DOHH2 (cell line): ENCODE measurements around the gene CRYGN.
A peak's percentile ranks its signal among the peaks of the same experiment; 100 is the strongest.

ENCODE experiments used
- EZH2phosphoT487 ChIP-seq: fragments of 200-600 bp; sonication (generic); IDR thresholded peaks from 2 replicates; pipeline ENCODE4 v1.6.1; 2017; ENCODE audit warnings: borderline replicate concordance, mild to moderate bottlenecking, antibody characterized with exemption, low read length, moderate library complexity, mixed read lengths
- TF ChIP-seq, protein P1 (sequence below): fragments of 200-600 bp; sonication (generic); IDR thresholded peaks from one replicate; pipeline ENCODE4 v1.5.1; 2014; ENCODE audit warnings: antibody characterized with exemption, mild to moderate bottlenecking, low read depth, low read length; ENCODE audit not compliant: poor library complexity, severe bottlenecking

DNA sequence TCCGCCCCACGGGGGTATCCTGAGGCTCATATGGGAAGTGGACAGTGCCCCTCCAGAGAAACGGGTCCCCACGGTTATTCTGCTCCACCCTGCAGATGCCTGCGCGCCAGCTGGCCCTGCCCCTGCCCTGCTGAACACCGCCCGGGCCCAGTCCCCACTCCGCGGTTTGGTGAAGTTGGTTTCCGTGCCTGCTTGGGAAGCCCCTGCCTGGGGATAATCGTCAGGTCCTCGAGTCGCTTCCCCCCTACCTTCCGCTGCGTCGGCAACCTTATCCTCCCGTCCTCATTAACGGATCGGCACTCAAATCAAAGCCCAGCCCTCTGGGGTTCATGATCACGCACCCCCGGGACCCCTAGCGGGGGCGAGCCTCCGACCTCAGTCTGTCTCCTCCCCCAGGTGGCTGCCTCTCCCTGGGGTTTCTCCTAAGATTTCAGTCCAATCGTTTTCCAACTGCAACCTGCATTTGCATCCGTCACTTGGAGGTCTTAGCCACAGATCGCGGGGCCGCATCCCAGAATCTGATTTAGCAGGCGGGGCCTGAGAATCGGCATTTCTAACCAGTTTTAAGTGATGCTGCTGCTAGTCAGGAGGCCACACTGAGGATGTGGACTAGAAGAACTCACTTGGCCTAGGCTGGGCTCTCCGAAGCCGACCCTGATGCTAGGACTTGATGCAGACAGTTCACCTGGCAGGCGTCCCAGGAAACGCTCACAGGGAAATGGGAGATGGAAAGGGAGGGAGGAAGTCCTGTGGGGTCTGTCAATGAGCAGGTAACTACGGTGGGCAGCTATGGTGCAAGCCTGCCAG, 57.7 kb downstream of the CRYGN start:
- TF ChIP-seq, protein P1, sequence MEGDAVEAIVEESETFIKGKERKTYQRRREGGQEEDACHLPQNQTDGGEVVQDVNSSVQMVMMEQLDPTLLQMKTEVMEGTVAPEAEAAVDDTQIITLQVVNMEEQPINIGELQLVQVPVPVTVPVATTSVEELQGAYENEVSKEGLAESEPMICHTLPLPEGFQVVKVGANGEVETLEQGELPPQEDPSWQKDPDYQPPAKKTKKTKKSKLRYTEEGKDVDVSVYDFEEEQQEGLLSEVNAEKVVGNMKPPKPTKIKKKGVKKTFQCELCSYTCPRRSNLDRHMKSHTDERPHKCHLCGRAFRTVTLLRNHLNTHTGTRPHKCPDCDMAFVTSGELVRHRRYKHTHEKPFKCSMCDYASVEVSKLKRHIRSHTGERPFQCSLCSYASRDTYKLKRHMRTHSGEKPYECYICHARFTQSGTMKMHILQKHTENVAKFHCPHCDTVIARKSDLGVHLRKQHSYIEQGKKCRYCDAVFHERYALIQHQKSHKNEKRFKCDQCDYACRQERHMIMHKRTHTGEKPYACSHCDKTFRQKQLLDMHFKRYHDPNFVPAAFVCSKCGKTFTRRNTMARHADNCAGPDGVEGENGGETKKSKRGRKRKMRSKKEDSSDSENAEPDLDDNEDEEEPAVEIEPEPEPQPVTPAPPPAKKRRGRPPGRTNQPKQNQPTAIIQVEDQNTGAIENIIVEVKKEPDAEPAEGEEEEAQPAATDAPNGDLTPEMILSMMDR = no peak
- peak; percentile 85 for TF ChIP-seq EZH2phosphoT487
